HepG2 (cell line): ENCODE measurements around the gene R3HDM4. TPM values are rescaled to one million over a fixed set of nuclear protein-coding genes. Genes with fewer than 3 reads are reported as not detected.
A peak's percentile ranks its signal among the peaks of the same experiment; 100 is the strongest.

Source experiments
- CBX1 ChIP-seq: IDR thresholded peaks from one replicate; pipeline ENCODE4 v1.6.1; 2016; ENCODE audit warnings: antibody characterized with exemption, low read depth
- CHD2 ChIP-seq: IDR thresholded peaks from 2 replicates; pipeline ENCODE4 v1.6.1; 2011; ENCODE audit warnings: low read depth, low read length, improper control_type of control experiment
- CREM ChIP-seq, 2 experiments: sonication (generic) in 1 of 2; formaldehyde crosslinking in 1 of 2; IDR thresholded peaks; 2 replicates each; pipeline versions ENCODE4 v1.4.0 to v1.6.1; 2016 to 2020; ENCODE audit warnings: antibody characterized with exemption in 1 of 2, mild to moderate bottlenecking in 1 of 2, missing genetic modification reagents in 1 of 2
- EHMT2 ChIP-seq: fragments of 200-600 bp; sonication (generic); IDR thresholded peaks from 2 replicates; pipeline ENCODE4 v1.7.0; 2017; ENCODE audit warnings: antibody characterized with exemption, low read depth, low read length, borderline replicate concordance
- NFIC ChIP-seq: IDR thresholded peaks from 2 replicates; pipeline ENCODE4 v1.6.1; 2012; ENCODE audit warnings: mild to moderate bottlenecking, low read length, inconsistent platforms
- NR2F1 ChIP-seq, 2 experiments: fragments of 450-650 bp in 1 of 2; formaldehyde crosslinking in 1 of 2; IDR thresholded peaks; 2 replicates each; pipeline versions ENCODE4 v1.5.0 to v1.6.1; 2016 to 2020; ENCODE audit warnings: mild to moderate bottlenecking in 1 of 2, missing compliant biosample characterization in 1 of 2, missing genetic modification reagents in 1 of 2, moderate library complexity in 1 of 2
- ONECUT2 ChIP-seq: sonication (generic); formaldehyde crosslinking; IDR thresholded peaks from 2 replicates; pipeline ENCODE4 v1.4.0; 2020; ENCODE audit warnings: missing genetic modification reagents
- RXRA ChIP-seq: sonication (generic); formaldehyde crosslinking; IDR thresholded peaks from 2 replicates; pipeline ENCODE4 v1.5.1; 2020; ENCODE audit warnings: missing genetic modification reagents
- SETDB1 ChIP-seq: sonication (generic); formaldehyde crosslinking; IDR thresholded peaks from 2 replicates; pipeline ENCODE4 v1.5.1; 2020; ENCODE audit warnings: missing genetic modification reagents, mild to moderate bottlenecking, borderline replicate concordance
- SRF ChIP-seq: IDR thresholded peaks from 2 replicates; pipeline ENCODE4 v1.6.1; 2011; ENCODE audit warnings: mild to moderate bottlenecking, low read depth, low read length, moderate library complexity
- ZBTB10 ChIP-seq: sonication (generic); formaldehyde crosslinking; IDR thresholded peaks from 2 replicates; pipeline ENCODE4 v1.4.0; 2020; ENCODE audit warnings: missing genetic modification reagents, borderline replicate concordance
- ZBTB26 ChIP-seq: IDR thresholded peaks from 2 replicates; pipeline ENCODE4 v1.6.1; 2016; ENCODE audit warnings: missing compliant biosample characterization, missing genetic modification reagents, borderline replicate concordance
- ZBTB40 ChIP-seq, 2 experiments: fragments of 450-650 bp in 1 of 2; sonication (generic) in 1 of 2; formaldehyde crosslinking in 1 of 2; IDR thresholded peaks; 2 replicates each; pipeline versions ENCODE4 v1.6.1 to v1.8.0; 2016 to 2022; ENCODE audit warnings: antibody characterized with exemption in 1 of 2, mild to moderate bottlenecking in 1 of 2, missing genetic modification reagents in 1 of 2
- ZC3H13 ChIP-seq: sonication (generic); formaldehyde crosslinking; IDR thresholded peaks from 2 replicates; pipeline ENCODE4 v1.8.1; 2023; ENCODE audit warnings: mild to moderate bottlenecking, missing genetic modification reagents, moderate library complexity
- ZNF768 ChIP-seq: sonication (generic); formaldehyde crosslinking; IDR thresholded peaks from 2 replicates; pipeline ENCODE4 v1.4.0; 2020; ENCODE audit warnings: missing genetic modification reagents
- polyA plus RNA-seq, 8 experiments: library from polyadenylated mRNA; depleted of rRNA in 3 of 8; stranded (reverse) in 7 of 8; unstranded in 1 of 8; fragments of >200 nt; fragmentation: Illumina TruSeq in 4 of 8; extraction: Trizol in 4 of 8; gene quantifications; 2 replicates each; pipeline versions ENCODE4 v1.2.1 to v1.2.3, GENCODE V29; 2011 to 2016; ENCODE audit warnings: low read depth in 4 of 8, missing spikeins in 1 of 8, mixed read lengths in 1 of 8; ENCODE audit not compliant: insufficient read depth in 1 of 8
- total RNA-seq, 5 experiments: library from RNA; depleted of rRNA; stranded (reverse); fragments of >200 nt; fragmentation: Illumina TruSeq; extraction: Trizol; gene quantifications; 2 replicates each; pipeline ENCODE4 v1.2.3, GENCODE V29; 2016; ENCODE audit warnings: low read depth in 1 of 5

The R3HDM4 gene
- total and polyA plus RNA-seq, 2 of the 13 experiments (the other 11 are each of a cell fraction or from before 2014, with no cell fraction given) = 26.2 to 26.9 TPM

GRCh38 chr19:928471-929202 is 15.6 kb upstream of the R3HDM4 start (continued):
- TF ChIP-seq ZBTB26 (CRISPR knock-in tag) (no peak), SRF (no peak), CREM (IDR thresholded peaks at IDR 0.05) (no peak), CREM (CRISPR knock-in tag; IDR thresholded peaks at IDR 0.05) (no peak), ZBTB10 (CRISPR knock-in tag) (no peak), ONECUT2 (CRISPR knock-in tag) (no peak), CHD2 (no peak), CBX1 (no peak), ZC3H13 (CRISPR knock-in tag) (no peak), NFIC (no peak), SETDB1 (CRISPR knock-in tag) (no peak), NR2F1 (CRISPR knock-in tag; IDR thresholded peaks at IDR 0.05) (no peak), ZBTB40 (IDR thresholded peaks at IDR 0.05) (no peak), ZBTB40 (CRISPR knock-in tag; IDR thresholded peaks at IDR 0.05) (no peak), EHMT2 (no peak), RXRA (CRISPR knock-in tag) (no peak), ZNF768 (0 out of 2 replicates have a peak, but pooled peaks have one; percentile 13)
